Measurements from ENCODE around the gene ALKBH5. TPM values are rescaled to one million over a fixed set of nuclear protein-coding genes. Genes with fewer than 3 reads are reported as not detected.

The ALKBH5 gene
- total and polyA plus RNA-seq, 2 of the 8 experiments (the other 6 are each of a cell fraction or from before 2014, with no cell fraction given): 63.7 to 86.4 TPM

- no peak overlapping the region for H3K4me3 ChIP-seq (ENCODE audit: extremely low read depth in 1 of 4, insufficient read depth in 2 of 4, low read depth in 3 of 4, low read length in 4 of 4)
- no peak overlapping the region for H2BK12ac ChIP-seq (ENCODE audit: low read depth, low read length)
- H2AFZ ChIP-seq (ENCODE audit: low read length): no peak overlapping the region
- H2BK5ac ChIP-seq (ENCODE audit: low read depth, low read length): peak overlapping the region; percentile 35; the same call in 1 of the 2 replicates
- H3K79me2 ChIP-seq (ENCODE audit: control insufficient read depth in 1 of 2, insufficient read depth in 2 of 2, low read length in 2 of 2): peaks cover 0 to 32% of the 10 kb centered on the region in 2 experiments; a peak in 2 of 4 replicates
- H4K8ac ChIP-seq (ENCODE audit: extremely low read depth, insufficient read depth, low read length): no peak overlapping the region
- H3K56ac ChIP-seq (replicated peaks; ENCODE audit: insufficient read length, low read depth, low read length): no peak overlapping the region
- H3K23ac ChIP-seq (ENCODE audit: insufficient read length): no peak overlapping the region
- no peak overlapping the region for H4K5ac ChIP-seq (ENCODE audit: insufficient read length, low read depth, low read length)
- H3K4me1 ChIP-seq (replicated peaks in 1 of 4; ENCODE audit: control insufficient read depth in 3 of 4, insufficient read depth in 4 of 4, low read length in 3 of 4): peaks cover 0 to 8% (median 3%) of the 10 kb centered on the region in 4 experiments; a peak in 5 of 7 replicates
- CTCF ChIA-PET (ENCODE audit: partially characterized antibody): interaction anchor here (1.1 to 8.5 kb wide), 7 partner anchors 8 to 67 kb away, joined by 3 to 78 read pairs (median 4); no protein-coding TSS in a partner anchor
- H3K9ac ChIP-seq (replicated peaks in 1 of 4; ENCODE audit: extremely low read depth in 1 of 4, low read depth in 3 of 4, low read length in 3 of 4): no peak overlapping the region
- peaks cover 9 to 23% of the 10 kb centered on the region in 2 experiments for H4K20me1 ChIP-seq (replicated peaks in 1 of 2; ENCODE audit: control insufficient read depth in 1 of 2, insufficient read depth in 2 of 2, low read length in 2 of 2)
- DNase-seq (ENCODE audit: low read depth in 1 of 2, low spot score in 2 of 2) (no peak), FAIRE-seq (no peak)
- POLR2A ChIA-PET (ENCODE audit: partially characterized antibody): interaction anchor here (1.6 kb wide), 1 partner anchor 22 kb away, joined by 6 read pairs; the partner anchor contains the start of gene ALKBH5
- no peak overlapping the region for H2BK15ac ChIP-seq (ENCODE audit: low read length)
- TF ChIP-seq GTF2F1 (IDR thresholded peaks at IDR 0.05; ENCODE audit: borderline replicate concordance, low read depth, low read length): no peak
- H3K79me1 ChIP-seq (ENCODE audit: low read depth, low read length): peaks cover 19% of the 10 kb centered on the region
- H3K27ac ChIP-seq (ENCODE audit: low read depth, low read length): no peak overlapping the region
- H3K18ac ChIP-seq (ENCODE audit: extremely low read depth, low read length): no peak overlapping the region
- WGBS, 2 experiments (ENCODE audit: extremely low coverage in 1 of 2, insufficient coverage in 1 of 2, insufficient read length in 1 of 2, insufficient replicate concordance in 2 of 2, low coverage in 1 of 2, low lambda C conversion rate in 2 of 2, missing lambda C conversion rate in 1 of 2): 93% methylated on average over 2 of the region's 2 CpGs; no CpG with 5 or more reads in 1 of the 2 experiments
- H3K4me2 ChIP-seq (ENCODE audit: insufficient read depth in 1 of 2, low read depth in 2 of 2, low read length in 2 of 2): no peak overlapping the region
- no peaks in the 10 kb centered on the region for H3K23me2 ChIP-seq (ENCODE audit: low read depth, low read length)
- no peak overlapping the region for H2BK120ac ChIP-seq (replicated peaks; ENCODE audit: low read depth, low read length)
- no peak overlapping the region for H3K14ac ChIP-seq (ENCODE audit: insufficient read length)
- no peaks in the 10 kb centered on the region for H3K9me3 ChIP-seq (ENCODE audit: insufficient read depth in 2 of 2, low read depth in 1 of 2, low read length in 1 of 2)
- H2AK5ac ChIP-seq (ENCODE audit: low read depth, low read length): no peak overlapping the region
- H3K27me3 ChIP-seq (replicated peaks in 1 of 4; ENCODE audit: control insufficient read depth in 3 of 4, extremely low read depth in 1 of 4, insufficient read depth in 3 of 4, low read length in 3 of 4): no peaks in the 10 kb centered on the region
- no peak overlapping the region for H3K4ac ChIP-seq (replicated peaks; ENCODE audit: insufficient read length, low read depth, low read length)
- H4K91ac ChIP-seq (replicated peaks; ENCODE audit: insufficient read length, low read length): no peak overlapping the region
- no peak overlapping the region for H2BK20ac ChIP-seq (ENCODE audit: low read length)
- H3K36me3 ChIP-seq (ENCODE audit: control insufficient read depth in 2 of 4, insufficient read depth in 4 of 4, low read length in 3 of 4): peaks cover 6 to 43% (median 19%) of the 10 kb centered on the region in 4 experiments; a peak in 6 of 8 replicates
These were observed 22.2 kb downstream of the ALKBH5 start for GRCh38 chr17:18205861-18206260.
